Liver (tissue), 3 donors: ENCODE measurements around the gene PLCD3.

Source experiments
- CTCF ChIP-seq: fragments of 150-350 bp; IDR thresholded peaks from 2 replicates; pipeline ENCODE4 v1.5.1; 2017; ENCODE audit warnings: improper control_type of control experiment, low read depth, low read length; ENCODE audit not compliant: missing input control
- JUND ChIP-seq, 2 donors: IDR thresholded peaks; 2 replicates each; pipeline ENCODE4 v1.6.1; 2016; ENCODE audit warnings: antibody characterized with exemption in 2 of 2
- donor health status: healthy.
- donor health status: healthy.

DNA sequence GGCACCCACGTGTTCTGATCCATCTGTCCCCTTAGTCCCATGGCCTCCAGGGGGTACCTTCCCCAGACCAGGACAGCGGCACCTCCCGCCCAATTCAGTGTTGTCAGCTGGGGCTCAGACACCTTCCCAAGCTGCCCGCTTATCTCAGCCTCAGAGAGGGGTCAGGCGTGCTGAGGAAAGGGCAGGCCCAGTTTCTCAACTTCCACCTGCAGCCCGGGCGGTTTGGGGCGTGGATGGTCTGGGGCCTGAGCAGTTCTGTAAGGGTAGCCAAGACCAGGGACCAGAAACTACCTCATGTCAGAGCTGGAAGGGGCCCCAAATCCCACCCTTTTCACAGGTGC is 5.1 kb downstream of the PLCD3 start:
- TF ChIP-seq CTCF (no peak), JUND (IDR thresholded peaks at IDR 0.05) (no peak)
